Mesendoderm (in vitro differentiated cells): ENCODE data around the gene F10.

Experiments
- DNase-seq: peaks from one replicate; pipeline ENCODE4 v3.0.0; 2013
- H2AK5ac ChIP-seq: 2 replicates; pipeline ENCODE4 v1.6.1; 2013; ENCODE audit warnings: low read length, inconsistent platforms
- H2BK120ac ChIP-seq: 2 replicates; pipeline ENCODE4 v1.6.1; 2013; ENCODE audit warnings: low read depth, mild to moderate bottlenecking, low read length, moderate library complexity, mixed read lengths
- H2BK15ac ChIP-seq: replicated peaks from 2 replicates; pipeline ENCODE4 v1.6.1; 2013; ENCODE audit warnings: low read depth, mild to moderate bottlenecking, moderate library complexity
- H2BK5ac ChIP-seq: 2 replicates; pipeline ENCODE4 v1.6.1; 2013; ENCODE audit warnings: low read length, inconsistent platforms
- H3K18ac ChIP-seq: 2 replicates; pipeline ENCODE4 v1.6.1; 2013; ENCODE audit warnings: mild to moderate bottlenecking, low read length, mixed read lengths
- H3K23ac ChIP-seq: one replicate; pipeline ENCODE4 v1.6.1; 2013; ENCODE audit warnings: low read length
- H3K27ac ChIP-seq: 2 replicates; pipeline ENCODE4 v1.5.1; 2013; ENCODE audit warnings: low read depth, mild to moderate bottlenecking, inconsistent platforms, low read length, moderate library complexity
- H3K27me3 ChIP-seq: 2 replicates; pipeline ENCODE4 v1.6.1; 2013; ENCODE audit warnings: low read length, control low read depth, mild to moderate bottlenecking, inconsistent platforms; ENCODE audit not compliant: insufficient read depth, poor library complexity
- H3K36me3 ChIP-seq: 2 replicates; pipeline ENCODE4 v1.6.1; 2013; ENCODE audit warnings: low read length, inconsistent platforms; ENCODE audit not compliant: control insufficient read depth, insufficient read depth
- H3K4ac ChIP-seq: one replicate; pipeline ENCODE4 v1.6.1; 2013; ENCODE audit warnings: low read depth, mild to moderate bottlenecking, low read length, moderate library complexity
- H3K4me1 ChIP-seq: 2 replicates; pipeline ENCODE4 v1.6.1; 2013; ENCODE audit warnings: low read depth, low read length, inconsistent platforms; ENCODE audit not compliant: control insufficient read depth
- H3K4me2 ChIP-seq: 2 replicates; pipeline ENCODE4 v1.6.1; 2013; ENCODE audit warnings: low read length
- H3K4me3 ChIP-seq: 2 replicates; pipeline ENCODE4 v1.5.1; 2013; ENCODE audit warnings: mild to moderate bottlenecking, low read length
- H3K56ac ChIP-seq: one replicate; pipeline ENCODE4 v1.6.1; 2013; ENCODE audit warnings: low read length
- H3K79me1 ChIP-seq: 2 replicates; pipeline ENCODE4 v1.6.1; 2013; ENCODE audit warnings: low read length, inconsistent platforms
- H3K79me2 ChIP-seq: 2 replicates; pipeline ENCODE4 v1.6.1; 2013; ENCODE audit warnings: mild to moderate bottlenecking, low read length; ENCODE audit not compliant: control insufficient read depth, insufficient read depth
- H3K9ac ChIP-seq: 2 replicates; pipeline ENCODE4 v1.6.1; 2013; ENCODE audit warnings: low read length, inconsistent platforms
- H4K5ac ChIP-seq: one replicate; pipeline ENCODE4 v1.6.1; 2013; ENCODE audit warnings: low read length
- H4K8ac ChIP-seq: one replicate; pipeline ENCODE4 v1.6.1; 2013; ENCODE audit warnings: low read depth, mild to moderate bottlenecking, control low read depth, low read length, moderate library complexity
- WGBS: extraction: QIAGEN DNeasy Blood & Tissue Kit; methylation state at CpG from one replicate; pipeline ENCODE4 v1.1.7; 2013; ENCODE audit warnings: low lambda C conversion rate, missing lambda C conversion rate; ENCODE audit not compliant: insufficient coverage; ENCODE audit errors: extremely low coverage; 5-methylcytosine and 5-hydroxymethylcytosine counted together

The F10 gene

DNA sequence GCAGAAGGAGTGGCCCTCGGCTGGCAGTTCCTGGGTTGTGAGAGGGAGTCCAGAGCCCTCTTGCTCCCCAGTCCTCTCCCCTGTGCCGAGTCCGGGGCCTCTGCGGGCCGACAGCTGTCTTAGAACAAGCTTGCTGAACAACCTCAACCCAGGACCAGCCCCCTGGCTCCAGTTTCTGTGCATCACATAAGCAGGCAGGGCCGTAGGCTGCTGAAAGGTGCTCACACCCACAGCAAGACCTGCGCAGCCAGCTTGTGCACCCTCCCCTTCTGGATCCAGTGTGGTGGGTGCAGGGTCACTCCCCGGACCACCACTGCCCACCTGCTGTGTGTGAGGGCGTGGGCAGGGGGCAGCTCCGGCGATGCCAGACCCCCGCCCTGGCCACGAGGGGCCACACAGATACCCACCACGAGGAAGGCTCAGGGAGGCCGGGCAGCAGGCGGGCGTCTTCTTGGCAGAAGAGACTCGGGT is 42.2 kb upstream of the F10 start:
- no peak overlapping the region for H3K56ac ChIP-seq
- no peaks in the 10 kb centered on the region for H3K36me3 ChIP-seq
- H3K9ac ChIP-seq: no peak overlapping the region
- no peak overlapping the region for H4K8ac ChIP-seq
- no peak overlapping the region for H3K4me3 ChIP-seq
- no peak overlapping the region for H3K23ac ChIP-seq
- no peak overlapping the region for H2BK120ac ChIP-seq
- H3K4ac ChIP-seq: no peak overlapping the region
- no peak overlapping the region for H4K5ac ChIP-seq
- WGBS: no CpG with 5 or more reads among the region's 18 CpGs
- no peak overlapping the region for H3K4me2 ChIP-seq
- H3K79me1 ChIP-seq: no peaks in the 10 kb centered on the region
- H3K27ac ChIP-seq: no peak overlapping the region
- no peak overlapping the region for H3K18ac ChIP-seq
- no peak for DNase-seq
- no peaks in the 10 kb centered on the region for H3K4me1 ChIP-seq
- no peaks in the 10 kb centered on the region for H3K27me3 ChIP-seq
- H3K79me2 ChIP-seq: no peaks in the 10 kb centered on the region
- no peak overlapping the region for H2BK5ac ChIP-seq
- no peak overlapping the region for H2AK5ac ChIP-seq
- no peak overlapping the region for H2BK15ac ChIP-seq

DNA sequence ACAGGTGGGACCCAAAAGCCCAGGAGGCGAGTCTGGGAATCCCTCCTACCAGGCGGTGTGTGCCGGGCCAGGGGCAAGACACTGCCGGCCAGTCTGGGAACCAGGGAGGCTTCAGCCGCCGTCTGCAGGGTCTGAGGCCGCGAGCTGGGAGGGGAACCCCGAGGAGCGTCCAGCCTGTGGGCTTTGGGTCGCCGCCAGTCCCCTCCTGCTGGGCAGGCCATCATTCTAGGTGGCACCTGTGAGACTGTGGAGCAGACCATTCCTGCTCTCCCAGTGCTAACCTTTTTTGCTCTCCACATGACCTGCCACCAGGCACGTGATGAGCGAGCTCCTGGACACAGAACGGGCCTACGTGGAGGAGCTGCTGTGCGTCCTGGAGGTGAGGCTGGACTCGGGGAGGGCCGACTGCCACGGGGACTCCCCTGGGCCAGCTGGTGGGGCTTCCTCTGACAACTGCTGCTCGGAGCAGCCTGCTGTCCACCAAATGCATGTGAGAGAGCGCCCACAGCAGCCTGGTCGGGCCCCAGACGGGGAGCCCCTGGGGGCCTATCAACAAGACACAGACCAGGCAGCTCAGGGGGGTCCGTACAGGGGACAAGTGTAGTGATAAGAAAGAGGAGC is 41.6 kb upstream of the F10 start:
- Histone ChIP-seq H3K9ac (no peak overlapping the region), H3K36me3 (no peaks in the 10 kb centered on the region), H3K23ac (no peak overlapping the region), H3K18ac (no peak overlapping the region), H2BK5ac (no peak overlapping the region), H2BK120ac (no peak overlapping the region), H3K79me2 (no peaks in the 10 kb centered on the region), H4K8ac (no peak overlapping the region), H3K4me3 (no peak overlapping the region), H3K4me1 (no peaks in the 10 kb centered on the region), H3K27ac (no peak overlapping the region), H3K79me1 (no peaks in the 10 kb centered on the region), H2BK15ac (no peak overlapping the region), H3K4me2 (no peak overlapping the region), H4K5ac (no peak overlapping the region), H3K4ac (no peak overlapping the region), H3K56ac (no peak overlapping the region), H3K27me3 (no peaks in the 10 kb centered on the region), H2AK5ac (no peak overlapping the region)
- no CpG with 5 or more reads among the region's 25 CpGs for WGBS
- DNase-seq: no peak

DNA sequence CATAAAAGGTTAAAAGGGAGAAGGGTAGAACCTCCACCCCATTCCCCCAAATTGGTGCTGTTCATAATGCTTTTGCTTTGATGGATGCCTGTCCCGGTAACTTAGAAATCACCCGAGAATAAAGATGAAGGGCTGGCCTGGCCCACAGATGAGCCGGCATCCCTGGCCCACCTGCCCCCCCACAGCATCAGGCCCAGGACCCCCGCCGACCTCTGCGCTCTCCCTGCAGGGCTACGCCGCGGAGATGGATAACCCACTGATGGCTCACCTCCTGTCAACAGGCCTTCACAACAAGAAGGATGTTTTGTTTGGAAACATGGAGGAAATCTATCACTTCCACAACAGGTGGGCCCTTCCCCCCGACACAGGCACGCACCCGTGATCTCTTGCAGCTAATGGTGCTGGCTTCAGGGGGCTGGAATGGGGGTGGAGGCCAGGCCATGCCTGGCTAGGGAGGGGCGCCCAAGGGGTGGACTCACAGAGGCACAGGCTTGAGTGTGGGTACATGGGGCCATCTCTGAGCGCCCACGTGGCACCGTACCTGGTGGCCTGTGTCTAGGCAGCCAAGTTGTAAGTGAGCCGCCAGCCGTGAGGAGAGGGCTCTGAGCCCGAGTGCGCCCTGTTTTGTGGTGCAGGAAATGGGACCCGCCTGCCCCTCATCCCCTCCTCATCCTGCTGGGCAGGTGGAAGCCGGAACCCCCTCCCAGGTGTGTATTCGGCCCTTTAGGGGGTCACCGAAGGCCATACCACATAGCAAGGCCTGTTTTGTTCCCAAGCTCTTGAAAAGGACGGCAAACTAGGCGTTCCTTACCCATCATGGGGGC is 40.2 kb upstream of the F10 start:
- H3K79me1 ChIP-seq: no peaks in the 10 kb centered on the region
- no peak overlapping the region for H4K8ac ChIP-seq
- H3K18ac ChIP-seq: no peak overlapping the region
- no peak overlapping the region for H3K4me3 ChIP-seq
- H3K4me1 ChIP-seq: no peaks in the 10 kb centered on the region
- no peaks in the 10 kb centered on the region for H3K36me3 ChIP-seq
- no peak overlapping the region for H3K56ac ChIP-seq
- H2BK120ac ChIP-seq: no peak overlapping the region
- H3K9ac ChIP-seq: no peak overlapping the region
- H3K23ac ChIP-seq: no peak overlapping the region
- no peak overlapping the region for H4K5ac ChIP-seq
- no peak overlapping the region for H2AK5ac ChIP-seq
- no peak overlapping the region for H3K4me2 ChIP-seq
- no peak overlapping the region for H3K4ac ChIP-seq
- H2BK5ac ChIP-seq: no peak overlapping the region
- no peak overlapping the region for H2BK15ac ChIP-seq
- no peak overlapping the region for H3K27ac ChIP-seq
- no peaks in the 10 kb centered on the region for H3K79me2 ChIP-seq
- H3K27me3 ChIP-seq: no peaks in the 10 kb centered on the region
- no peak for DNase-seq
- WGBS: no CpG with 5 or more reads among the region's 26 CpGs

DNA sequence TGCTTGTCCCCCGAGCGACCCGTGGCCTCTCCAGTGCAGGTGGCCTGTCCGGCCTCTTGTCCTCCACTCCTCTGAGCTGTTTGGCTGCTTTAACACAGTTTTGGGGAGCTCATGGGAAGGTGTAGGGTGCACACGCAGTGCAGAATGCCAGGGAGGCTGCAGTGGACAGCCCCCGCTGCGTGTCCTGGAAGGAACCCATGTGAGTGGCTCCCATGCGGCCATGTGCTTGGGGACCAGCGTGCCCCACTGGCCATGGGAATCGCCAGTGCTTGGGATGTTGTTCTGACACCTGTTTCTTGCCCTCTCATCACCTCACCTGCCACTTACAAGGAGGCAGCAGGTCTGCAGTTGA is 39.6 kb upstream of the F10 start:
- Histone ChIP-seq H2BK5ac (no peak overlapping the region), H4K5ac (no peak overlapping the region), H3K18ac (no peak overlapping the region), H3K4me3 (no peak overlapping the region), H3K4me1 (no peaks in the 10 kb centered on the region), H3K9ac (no peak overlapping the region), H3K56ac (no peak overlapping the region), H3K27ac (no peak overlapping the region), H3K79me1 (no peaks in the 10 kb centered on the region), H3K4me2 (no peak overlapping the region), H2BK120ac (no peak overlapping the region), H4K8ac (no peak overlapping the region), H2AK5ac (no peak overlapping the region), H3K36me3 (no peaks in the 10 kb centered on the region), H3K27me3 (no peaks in the 10 kb centered on the region), H3K23ac (no peak overlapping the region), H3K79me2 (no peaks in the 10 kb centered on the region), H2BK15ac (no peak overlapping the region), H3K4ac (no peak overlapping the region)
- no CpG with 5 or more reads among the region's 10 CpGs for WGBS
- DNase-seq: no peak

DNA sequence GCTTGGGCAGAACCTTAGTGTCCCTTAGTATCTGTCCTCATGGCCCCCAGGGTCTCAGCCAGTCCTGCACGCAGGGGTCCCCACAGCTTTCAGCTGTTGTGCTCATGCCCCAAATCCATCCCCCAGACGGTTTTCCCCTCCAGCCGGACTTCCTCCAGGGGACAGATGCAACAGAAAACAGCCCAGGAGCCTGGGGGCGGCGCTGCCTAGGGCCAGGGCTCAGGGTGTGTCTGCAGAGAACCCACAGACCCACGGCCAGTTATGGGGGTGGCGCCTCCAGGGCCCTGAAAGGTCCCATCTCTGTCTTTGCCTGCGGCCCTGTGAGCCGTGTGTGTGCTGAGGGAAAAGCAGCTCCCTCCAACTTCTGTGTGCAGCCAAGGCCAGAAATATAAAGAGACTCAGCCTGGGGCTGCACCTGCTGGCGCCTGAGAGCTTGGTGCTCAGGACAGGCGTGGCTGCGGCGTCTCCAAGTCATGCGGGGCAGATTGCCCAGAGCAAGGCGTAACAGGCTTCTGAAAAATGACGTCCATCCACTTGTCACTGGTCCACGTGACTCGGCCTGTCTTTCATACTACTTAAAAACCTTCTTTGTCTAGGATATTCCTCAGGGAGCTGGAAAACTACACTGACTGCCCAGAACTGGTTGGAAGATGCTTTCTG is 39.1 kb upstream of the F10 start:
- H3K27me3 ChIP-seq: no peaks in the 10 kb centered on the region
- WGBS: no CpG with 5 or more reads among the region's 18 CpGs
- H2BK15ac ChIP-seq: no peak overlapping the region
- H3K4me1 ChIP-seq: no peaks in the 10 kb centered on the region
- H4K8ac ChIP-seq: no peak overlapping the region
- DNase-seq: no peak
- no peak overlapping the region for H3K4me3 ChIP-seq
- H3K18ac ChIP-seq: no peak overlapping the region
- no peak overlapping the region for H3K27ac ChIP-seq
- no peak overlapping the region for H3K23ac ChIP-seq
- H3K4ac ChIP-seq: no peak overlapping the region
- no peak overlapping the region for H4K5ac ChIP-seq
- no peak overlapping the region for H3K56ac ChIP-seq
- no peak overlapping the region for H2AK5ac ChIP-seq
- H3K79me2 ChIP-seq: no peaks in the 10 kb centered on the region
- no peaks in the 10 kb centered on the region for H3K36me3 ChIP-seq
- H3K4me2 ChIP-seq: no peak overlapping the region
- no peak overlapping the region for H2BK120ac ChIP-seq
- no peaks in the 10 kb centered on the region for H3K79me1 ChIP-seq
- no peak overlapping the region for H2BK5ac ChIP-seq
- H3K9ac ChIP-seq: no peak overlapping the region
